IMR-90 (cell line): ENCODE results near the gene GALM. TPM values are rescaled to one million over a fixed set of nuclear protein-coding genes. Genes with fewer than 3 reads are reported as not detected.

Experiments used
- ATAC-seq: fragments of 200-7000 bp; cut with Tn5 transposase; 2 replicates; pipeline ENCODE4 v1.9.1; 2020; ENCODE audit warnings: low read depth, mild to moderate bottlenecking, moderate library complexity
- BruUV-seq: library from RNA; stranded (reverse); fragments of 400-500 nt; replicated peaks from 2 replicates; lab custom pipeline; 2021; lab: Mats Ljungman, UMichigan
- CTCF ChIA-PET: fragments of 300-600 bp; formaldehyde crosslinking; extraction: SDS; loops from one replicate; lab custom pipeline; 2021; ENCODE audit warnings: antibody characterized with exemption; lab: Yijun Ruan, JAX
- POLR2A ChIA-PET: fragments of 300-600 bp; sonication (Branson Sonifier 250); formaldehyde crosslinking; loops from one replicate; lab custom pipeline; 2022; ENCODE audit warnings: antibody characterized with exemption; ENCODE audit not compliant: unreplicated experiment; lab: Charles Lee
- DNase-seq: peaks from one replicate; pipeline ENCODE4 v3.0.0; 2013
- H2AFZ ChIP-seq: replicated peaks from 2 replicates; pipeline ENCODE3; 2013; ENCODE audit warnings: low read length, mild to moderate bottlenecking; ENCODE audit not compliant: poor library complexity
- H2AK5ac ChIP-seq: 2 replicates; pipeline ENCODE4 v1.6.1; 2013; ENCODE audit warnings: low read depth, low read length, inconsistent platforms
- H2AK9ac ChIP-seq: replicated peaks from 2 replicates; pipeline ENCODE3; 2013; ENCODE audit warnings: mild to moderate bottlenecking, low read depth, low read length, moderate library complexity; ENCODE audit not compliant: poor library complexity
- H2BK120ac ChIP-seq: 2 replicates; pipeline ENCODE4 v1.6.1; 2013; ENCODE audit warnings: low read depth, low read length, inconsistent platforms
- H2BK15ac ChIP-seq: 3 replicates; pipeline ENCODE4 v1.6.1; 2013; ENCODE audit warnings: low read depth, low read length, inconsistent platforms
- H2BK20ac ChIP-seq: 2 replicates; pipeline ENCODE4 v1.6.1; 2013; ENCODE audit warnings: low read depth, mild to moderate bottlenecking, inconsistent platforms, low read length, moderate library complexity
- H2BK5ac ChIP-seq: 2 replicates; pipeline ENCODE4 v1.6.1; 2013; ENCODE audit warnings: mild to moderate bottlenecking, low read depth, low read length, inconsistent platforms; ENCODE audit not compliant: poor library complexity, severe bottlenecking
- H3K14ac ChIP-seq: replicated peaks from 2 replicates; pipeline ENCODE4 v1.6.1; 2013; ENCODE audit warnings: low read depth, low read length, inconsistent platforms
- H3K18ac ChIP-seq: 2 replicates; pipeline ENCODE4 v1.6.1; 2013; ENCODE audit warnings: low read depth, low read length, control low read depth
- H3K23ac ChIP-seq: 2 replicates; pipeline ENCODE4 v1.6.1; 2013; ENCODE audit warnings: low read depth, low read length, inconsistent platforms
- H3K27ac ChIP-seq: 2 replicates; pipeline ENCODE4 v1.5.1; 2013; ENCODE audit warnings: mild to moderate bottlenecking, control low read depth, low read length; ENCODE audit not compliant: insufficient read depth
- H3K27me3 ChIP-seq: 2 replicates; pipeline ENCODE4 v1.6.1; 2013; ENCODE audit warnings: low read length; ENCODE audit not compliant: control insufficient read depth, insufficient read depth
- H3K36me3 ChIP-seq: 2 replicates; pipeline ENCODE4 v1.6.1; 2013; ENCODE audit warnings: low read length, mixed read lengths; ENCODE audit not compliant: control insufficient read depth, insufficient read depth
- H3K4ac ChIP-seq: 2 replicates; pipeline ENCODE4 v1.6.1; 2013; ENCODE audit warnings: low read depth, low read length, inconsistent platforms
- H3K4me1 ChIP-seq: 2 replicates; pipeline ENCODE4 v1.6.1; 2013; ENCODE audit warnings: low read length, mixed read lengths; ENCODE audit not compliant: control insufficient read depth, insufficient read depth
- H3K4me2 ChIP-seq: 2 replicates; pipeline ENCODE4 v1.6.1; 2013; ENCODE audit warnings: low read depth, mild to moderate bottlenecking, control low read depth, low read length, moderate library complexity
- H3K4me3 ChIP-seq: 2 replicates; pipeline ENCODE4 v1.5.1; 2013; ENCODE audit warnings: low read depth, mild to moderate bottlenecking, control low read depth, low read length, moderate library complexity; ENCODE audit not compliant: insufficient read depth
- H3K56ac ChIP-seq: 2 replicates; pipeline ENCODE4 v1.6.1; 2013; ENCODE audit warnings: low read length, inconsistent platforms; ENCODE audit not compliant: insufficient read depth; ENCODE audit errors: extremely low read depth
- H3K79me1 ChIP-seq, 2 experiments: 2 replicates each; pipeline ENCODE4 v1.6.1; 2013; ENCODE audit warnings: low read length in 2 of 2, inconsistent platforms in 1 of 2, low read depth in 1 of 2
- H3K9ac ChIP-seq: 2 replicates; pipeline ENCODE4 v1.6.1; 2013; ENCODE audit warnings: low read depth, low read length, control low read depth
- H3K9me1 ChIP-seq: 2 replicates; pipeline ENCODE4 v1.6.1; 2013; ENCODE audit warnings: low read length, inconsistent platforms; ENCODE audit not compliant: insufficient read depth
- H3K9me3 ChIP-seq: 2 replicates; pipeline ENCODE4 v1.6.1; 2013; ENCODE audit warnings: low read length; ENCODE audit not compliant: control insufficient read depth, insufficient read depth
- H4K20me1 ChIP-seq: 2 replicates; pipeline ENCODE4 v1.6.1; 2013; ENCODE audit warnings: low read length, inconsistent platforms; ENCODE audit not compliant: insufficient read depth
- H4K5ac ChIP-seq: 2 replicates; pipeline ENCODE4 v1.6.1; 2013; ENCODE audit warnings: mild to moderate bottlenecking, low read depth, low read length, control low read depth
- H4K8ac ChIP-seq, 2 experiments: 2 replicates each; pipeline ENCODE4 v1.6.1; 2013; ENCODE audit warnings: low read depth in 2 of 2, low read length in 2 of 2, control low read depth in 1 of 2, inconsistent platforms in 1 of 2
- H4K91ac ChIP-seq: 2 replicates; pipeline ENCODE4 v1.6.1; 2013; ENCODE audit warnings: low read depth, low read length, inconsistent platforms; ENCODE audit not compliant: insufficient read depth
- BHLHE40 ChIP-seq: fragments of 150-350 bp; IDR thresholded peaks from 2 replicates; pipeline ENCODE4 v1.6.1; 2016; ENCODE audit warnings: mild to moderate bottlenecking, low read depth, low read length
- CHD1 ChIP-seq: IDR thresholded peaks from 2 replicates; pipeline ENCODE4 v1.6.1; 2012; ENCODE audit warnings: low read depth, low read length, improper control_type of control experiment
- FOS ChIP-seq: fragments of 150-350 bp; IDR thresholded peaks from 2 replicates; pipeline ENCODE4 v1.6.1; 2016; ENCODE audit warnings: low read depth, low read length
- MAFK ChIP-seq: IDR thresholded peaks from 2 replicates; pipeline ENCODE4 v1.6.1; 2012; ENCODE audit warnings: low read depth, low read length, improper control_type of control experiment
- MXI1 ChIP-seq: IDR thresholded peaks from 2 replicates; pipeline ENCODE4 v1.6.1; 2012; ENCODE audit warnings: low read depth, mild to moderate bottlenecking, low read length, moderate library complexity, borderline replicate concordance
- POLR2A ChIP-seq: IDR thresholded peaks from 2 replicates; pipeline ENCODE4 v1.6.1; 2012; ENCODE audit warnings: mild to moderate bottlenecking, low read depth, low read length
- RCOR1 ChIP-seq: IDR thresholded peaks from 2 replicates; pipeline ENCODE4 v1.6.1; 2012; ENCODE audit warnings: mild to moderate bottlenecking, low read length, improper control_type of control experiment; ENCODE audit not compliant: insufficient replicate concordance
- WGBS, 2 experiments: methylation state at CpG; one replicate each; pipeline versions ENCODE4 v1.1.5 to v1.1.7; 2013; ENCODE audit warnings: missing lambda C conversion rate in 2 of 2; ENCODE audit not compliant: insufficient read length in 1 of 2; ENCODE audit errors: extremely low coverage in 2 of 2; 5-methylcytosine and 5-hydroxymethylcytosine counted together
- dilution Hi-C: fragments of 300-500 bp; cut with HindIII; formaldehyde crosslinking; loops from one replicate; pipeline ENCODE4 v1.14.3; 2018; ENCODE audit warnings: low sequenced_read_pairs; ENCODE audit not compliant: unreplicated experiment
- in situ Hi-C: fragments of 300-500 bp; cut with MboI; formaldehyde crosslinking; loops from 3 replicates; pipeline ENCODE4 v1.14.3; 2019; ENCODE audit warnings: low sequenced_read_pairs, inconsistent platforms, mixed read lengths
- intact Hi-C: fragments of 100-400 bp; cut with micrococcal nuclease; formaldehyde crosslinking; loops from 2 replicates; pipeline ENCODE4 v1.10.0; 2022
- polyA plus RNA-seq, 3 experiments: library from polyadenylated mRNA; depleted of rRNA; stranded (reverse); fragments of >200 nt; gene quantifications; 2 replicates each; pipeline ENCODE4 v1.2.3, GENCODE V29; 2012; ENCODE audit warnings: low replicate concordance in 1 of 3
- total RNA-seq: library from RNA; depleted of rRNA; stranded (reverse); fragments of >200 nt; gene quantifications from 2 replicates; pipeline ENCODE4 v1.2.3, GENCODE V29; 2012
- TF ChIP-seq, protein P1 (sequence below): fragments of 150-350 bp; IDR thresholded peaks from 2 replicates; pipeline ENCODE4 v1.6.1; 2016; ENCODE audit warnings: low read depth, mild to moderate bottlenecking, low read length, moderate library complexity, borderline replicate concordance
- TF ChIP-seq, protein P2 (sequence below): conservative IDR thresholded peaks from 2 replicates; pipeline ENCODE4 v1.5.1; 2012; ENCODE audit warnings: mild to moderate bottlenecking, low read depth, low read length, improper control_type of control experiment
- TF ChIP-seq, protein P3 (sequence below): fragments of 150-350 bp; IDR thresholded peaks from 2 replicates; pipeline ENCODE4 v1.6.1; 2017; ENCODE audit warnings: mild to moderate bottlenecking, antibody characterized with exemption, low read length, low read depth

Gene GALM
- total and polyA plus RNA-seq, 2 of the 4 experiments (the other 2 are of a cell fraction): 12.1 to 24.2 TPM

GRCh38 chr2:38722271-38723061 lies 56.6 kb downstream of the GALM start:
- Histone ChIP-seq H2AFZ (no peak overlapping the region), H3K18ac (no peak overlapping the region), H3K9me3 (no peaks in the 10 kb centered on the region), H3K9me1 (0 out of 2 replicates have a peak, but pooled peaks cover 4% of the 10 kb centered on the region), H4K8ac (no peak overlapping the region), H3K4me2 (no peak overlapping the region), H2BK120ac (no peak overlapping the region), H3K27ac (no peak overlapping the region), H3K14ac (no peak overlapping the region), H4K20me1 (0 out of 2 replicates have a peak, but pooled peaks cover 4% of the 10 kb centered on the region), H4K5ac (no peak overlapping the region), H3K79me1 (peaks cover 0 to 5% of the 10 kb centered on the region in 2 experiments; a peak in 1 of 4 replicates), H3K4me3 (no peak overlapping the region), H2BK5ac (no peak overlapping the region), H3K9ac (no peak overlapping the region), H2AK5ac (no peak overlapping the region), H2BK15ac (no peak overlapping the region; the same call in 2 of the 3 replicates), H3K4me1 (peaks cover 2% of the 10 kb centered on the region; the same call in 1 of the 2 replicates), H3K36me3 (no peaks in the 10 kb centered on the region), H2AK9ac (no peak overlapping the region), H2BK20ac (no peak overlapping the region), H3K27me3 (no peaks in the 10 kb centered on the region), H4K91ac (no peak overlapping the region; the same call in 1 of the 2 replicates), H3K56ac (no peak overlapping the region), H3K23ac (no peak overlapping the region), H3K4ac (no peak overlapping the region; the same call in 1 of the 2 replicates)
- intact Hi-C loops (no loop called here), dilution Hi-C loops (no loop called here), in situ Hi-C loops (loop anchor here (5.0 kb wide), 1 partner anchor 120 kb away; the partner anchor contains the start of gene HNRNPLL)
- no CpG with 5 or more reads among the region's 9 CpGs for WGBS, 2 experiments
- ChIA-PET POLR2A (no interaction called here), CTCF (interaction anchor here (0.6 to 1.0 kb wide), 2 partner anchors 140 to 186 kb away, joined by 3 to 7 read pairs; no protein-coding TSS in a partner anchor)
- TF ChIP-seq, protein P1, sequence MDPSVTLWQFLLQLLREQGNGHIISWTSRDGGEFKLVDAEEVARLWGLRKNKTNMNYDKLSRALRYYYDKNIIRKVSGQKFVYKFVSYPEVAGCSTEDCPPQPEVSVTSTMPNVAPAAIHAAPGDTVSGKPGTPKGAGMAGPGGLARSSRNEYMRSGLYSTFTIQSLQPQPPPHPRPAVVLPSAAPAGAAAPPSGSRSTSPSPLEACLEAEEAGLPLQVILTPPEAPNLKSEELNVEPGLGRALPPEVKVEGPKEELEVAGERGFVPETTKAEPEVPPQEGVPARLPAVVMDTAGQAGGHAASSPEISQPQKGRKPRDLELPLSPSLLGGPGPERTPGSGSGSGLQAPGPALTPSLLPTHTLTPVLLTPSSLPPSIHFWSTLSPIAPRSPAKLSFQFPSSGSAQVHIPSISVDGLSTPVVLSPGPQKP: no peak
- TF ChIP-seq, protein P2, sequence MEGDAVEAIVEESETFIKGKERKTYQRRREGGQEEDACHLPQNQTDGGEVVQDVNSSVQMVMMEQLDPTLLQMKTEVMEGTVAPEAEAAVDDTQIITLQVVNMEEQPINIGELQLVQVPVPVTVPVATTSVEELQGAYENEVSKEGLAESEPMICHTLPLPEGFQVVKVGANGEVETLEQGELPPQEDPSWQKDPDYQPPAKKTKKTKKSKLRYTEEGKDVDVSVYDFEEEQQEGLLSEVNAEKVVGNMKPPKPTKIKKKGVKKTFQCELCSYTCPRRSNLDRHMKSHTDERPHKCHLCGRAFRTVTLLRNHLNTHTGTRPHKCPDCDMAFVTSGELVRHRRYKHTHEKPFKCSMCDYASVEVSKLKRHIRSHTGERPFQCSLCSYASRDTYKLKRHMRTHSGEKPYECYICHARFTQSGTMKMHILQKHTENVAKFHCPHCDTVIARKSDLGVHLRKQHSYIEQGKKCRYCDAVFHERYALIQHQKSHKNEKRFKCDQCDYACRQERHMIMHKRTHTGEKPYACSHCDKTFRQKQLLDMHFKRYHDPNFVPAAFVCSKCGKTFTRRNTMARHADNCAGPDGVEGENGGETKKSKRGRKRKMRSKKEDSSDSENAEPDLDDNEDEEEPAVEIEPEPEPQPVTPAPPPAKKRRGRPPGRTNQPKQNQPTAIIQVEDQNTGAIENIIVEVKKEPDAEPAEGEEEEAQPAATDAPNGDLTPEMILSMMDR: no peak
- TF ChIP-seq, protein P3, sequence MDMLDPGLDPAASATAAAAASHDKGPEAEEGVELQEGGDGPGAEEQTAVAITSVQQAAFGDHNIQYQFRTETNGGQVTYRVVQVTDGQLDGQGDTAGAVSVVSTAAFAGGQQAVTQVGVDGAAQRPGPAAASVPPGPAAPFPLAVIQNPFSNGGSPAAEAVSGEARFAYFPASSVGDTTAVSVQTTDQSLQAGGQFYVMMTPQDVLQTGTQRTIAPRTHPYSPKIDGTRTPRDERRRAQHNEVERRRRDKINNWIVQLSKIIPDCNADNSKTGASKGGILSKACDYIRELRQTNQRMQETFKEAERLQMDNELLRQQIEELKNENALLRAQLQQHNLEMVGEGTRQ: no peak
- TF ChIP-seq BHLHE40 (no peak), MXI1 (no peak), RCOR1 (no peak), POLR2A (no peak), MAFK (no peak), FOS (no peak), CHD1 (no peak)
- BruUV-seq: no TSS peak
- ATAC-seq (no peak), DNase-seq (no peak)
